A673 (cell line): ENCODE results near the gene OGFOD2.

ENCODE experiments used
- CTCF ChIP-seq: fragments of 300-800, 200-600 bp; sonication (generic); conservative IDR thresholded peaks from 2 replicates; pipeline ENCODE4 v1.5.1; 2017; ENCODE audit warnings: low read depth, mild to moderate bottlenecking, antibody characterized with exemption, low read length, moderate library complexity, mixed read lengths
- EZH2 ChIP-seq: fragments of 200-600 bp; sonication (generic); IDR thresholded peaks from 2 replicates; pipeline ENCODE4 v1.6.1; 2017; ENCODE audit warnings: borderline replicate concordance, low read depth, mild to moderate bottlenecking, mixed read lengths, antibody characterized with exemption, low read length; ENCODE audit not compliant: poor library complexity, severe bottlenecking

GRCh38 chr12:123003257-123003656 is 28.2 kb downstream of the OGFOD2 start:
- TF ChIP-seq CTCF, result no peak
- no peak for TF ChIP-seq EZH2
